HG03060 (cell line): ENCODE data around the gene PDPR.
"Not testable (repeated sequence)": the region's sequence is repeated elsewhere in the genome, so short reads cannot be mapped to it uniquely, and the experiment has no call there.

ENCODE experiments used
- ATAC-seq: cut with Tn5 transposase; IDR thresholded peaks from one replicate; pipeline ENCODE4 v1.9.1; 2021; ENCODE audit warnings: low read depth, moderate number of reproducible peaks; ENCODE audit not compliant: unreplicated experiment

PDPR gene

GRCh38 chr16:70204010-70204409 lies 89.9 kb downstream of the PDPR start:
- not testable (repeated sequence) for ATAC-seq

DNA sequence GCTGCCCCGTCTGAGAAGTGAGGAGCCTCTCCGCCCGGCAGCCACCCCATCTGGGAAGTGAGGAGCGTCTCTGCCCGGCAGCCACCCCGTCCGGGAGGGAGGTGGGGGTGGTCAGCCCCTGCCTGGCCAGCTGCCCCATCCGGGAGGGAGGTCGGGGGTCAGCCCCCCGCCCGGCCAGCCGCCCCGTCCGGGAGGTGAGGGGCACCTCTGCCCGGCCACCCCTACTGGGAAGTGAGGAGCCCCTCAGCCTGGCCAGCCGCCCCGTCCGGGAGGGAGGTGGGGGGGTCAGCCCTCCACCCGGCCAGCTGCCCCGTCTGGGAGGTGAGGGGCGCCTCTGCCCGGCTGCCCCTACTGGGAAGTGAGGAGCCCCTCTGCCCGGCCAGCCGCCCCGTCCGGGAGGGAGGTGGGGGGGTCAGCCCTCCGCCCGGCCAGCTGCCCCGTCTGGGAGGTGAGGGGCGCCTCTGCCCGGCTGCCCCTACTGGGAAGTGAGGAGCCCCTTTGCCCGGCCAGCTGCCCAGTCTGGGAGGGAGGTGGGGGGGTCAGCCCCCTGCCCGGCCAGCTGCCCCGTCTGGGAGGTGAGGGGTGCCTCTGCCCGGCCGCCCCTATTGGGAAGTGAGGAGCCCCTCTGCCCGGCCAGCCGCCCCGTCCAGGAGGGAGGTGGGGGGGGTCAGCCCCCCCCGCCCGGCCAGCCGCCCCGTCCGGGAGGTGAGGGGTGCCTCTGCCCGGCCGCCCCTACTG lies 90.7 kb downstream of the PDPR start:
- not testable (repeated sequence) for ATAC-seq

DNA sequence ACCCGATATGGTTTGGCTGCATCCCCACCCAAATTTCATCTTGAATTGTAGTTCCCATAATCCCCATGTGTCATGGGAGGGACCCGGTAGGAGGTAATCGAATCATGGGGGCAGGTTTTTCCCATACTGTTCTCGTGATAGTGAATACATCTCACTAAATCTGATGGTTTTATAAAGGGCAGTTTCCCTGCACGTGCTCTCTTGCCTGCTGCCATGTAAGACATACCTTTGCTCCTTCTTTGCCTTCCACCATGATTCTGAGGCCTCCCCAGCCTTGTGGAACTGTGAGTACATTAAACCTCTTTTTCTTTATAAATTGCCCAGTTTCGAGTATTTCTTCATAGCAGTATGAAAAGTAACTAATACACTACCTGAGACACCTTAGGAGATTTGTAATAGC lies 92.2 kb downstream of the PDPR start:
- ATAC-seq, result not testable (repeated sequence)
